Lower leg skin (tissue), 4 donors: ENCODE data around the gene TNIP1. TPM values are rescaled to one million over a fixed set of nuclear protein-coding genes. Genes with fewer than 3 reads are reported as not detected.
A peak's percentile ranks its signal among the peaks of the same experiment; 100 is the strongest.

Source experiments
- DNase-seq, 2 donors: peaks; one replicate each; pipeline ENCODE4 v3.0.0-alpha.2; 2019; ENCODE audit warnings: low spot score in 2 of 2
- H3K4me3 ChIP-seq: fragments of 200-600 bp; sonication (generic); 2 replicates; pipeline ENCODE4 v1.5.1; 2017; ENCODE audit warnings: mild to moderate bottlenecking, low read depth; ENCODE audit not compliant: poor library complexity, severe bottlenecking
- POLR2A ChIP-seq, 2 donors: fragments of 450-650 bp; IDR thresholded peaks; one replicate each; pipeline ENCODE4 v1.6.1; 2016 to 2017; ENCODE audit warnings: antibody characterized with exemption in 2 of 2, mild to moderate bottlenecking in 1 of 2, moderate library complexity in 1 of 2
- WGBS, 2 donors: methylation state at CpG; one replicate each; pipeline ENCODE4 v1.1.5; 2018; 5-methylcytosine and 5-hydroxymethylcytosine counted together
- intact Hi-C: fragments of 100-400 bp; cut with DNase I; formaldehyde crosslinking; loops from one replicate; pipeline ENCODE4 v1.15.0; 2023; ENCODE audit warnings: low total_unique reads
- total RNA-seq, 4 donors: library from RNA; depleted of rRNA; stranded (reverse); fragments of >200 nt; gene quantifications; one replicate each; pipeline ENCODE4 v1.1.0, GENCODE V29; 2016
- TF ChIP-seq, protein P1 (sequence below), 3 donors: fragments of 450-650 bp; IDR thresholded peaks; one replicate each; pipeline ENCODE4 v1.5.1; 2016; ENCODE audit warnings: antibody characterized with exemption in 3 of 3, mild to moderate bottlenecking in 3 of 3, moderate library complexity in 2 of 3

TNIP1 gene
- total RNA-seq, 4 donors from 2014 or later, result 91.2 to 123 (median 98.1) TPM

DNA sequence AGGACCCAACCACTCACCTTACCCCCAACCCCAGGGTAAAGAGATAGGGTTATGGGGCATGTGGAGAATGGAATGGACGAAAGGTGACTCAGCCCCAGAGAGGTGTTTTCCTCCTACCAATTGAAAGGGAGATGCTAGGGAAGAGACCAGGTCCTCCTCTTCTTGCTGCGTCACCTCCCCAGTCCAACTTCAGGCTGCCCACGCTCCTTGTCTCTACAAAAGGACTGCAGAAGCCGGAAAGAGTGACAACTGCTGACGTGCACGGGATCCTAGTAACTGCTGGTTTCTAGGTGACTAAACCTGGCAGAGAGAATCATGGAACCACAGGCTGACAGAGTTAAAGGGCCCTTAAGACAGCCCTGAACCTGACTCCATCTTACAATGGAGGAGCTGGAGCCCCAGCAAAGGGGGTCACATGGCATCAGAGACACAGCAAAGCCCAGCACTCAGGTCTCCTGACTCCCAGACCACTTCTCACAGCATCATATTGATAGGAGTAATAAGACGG, 58.3 kb downstream of the TNIP1 start:
- intact Hi-C loops, result no loop called here
- TF ChIP-seq POLR2A (IDR thresholded peaks at IDR 0.05), result no peak
- TF ChIP-seq, protein P1, sequence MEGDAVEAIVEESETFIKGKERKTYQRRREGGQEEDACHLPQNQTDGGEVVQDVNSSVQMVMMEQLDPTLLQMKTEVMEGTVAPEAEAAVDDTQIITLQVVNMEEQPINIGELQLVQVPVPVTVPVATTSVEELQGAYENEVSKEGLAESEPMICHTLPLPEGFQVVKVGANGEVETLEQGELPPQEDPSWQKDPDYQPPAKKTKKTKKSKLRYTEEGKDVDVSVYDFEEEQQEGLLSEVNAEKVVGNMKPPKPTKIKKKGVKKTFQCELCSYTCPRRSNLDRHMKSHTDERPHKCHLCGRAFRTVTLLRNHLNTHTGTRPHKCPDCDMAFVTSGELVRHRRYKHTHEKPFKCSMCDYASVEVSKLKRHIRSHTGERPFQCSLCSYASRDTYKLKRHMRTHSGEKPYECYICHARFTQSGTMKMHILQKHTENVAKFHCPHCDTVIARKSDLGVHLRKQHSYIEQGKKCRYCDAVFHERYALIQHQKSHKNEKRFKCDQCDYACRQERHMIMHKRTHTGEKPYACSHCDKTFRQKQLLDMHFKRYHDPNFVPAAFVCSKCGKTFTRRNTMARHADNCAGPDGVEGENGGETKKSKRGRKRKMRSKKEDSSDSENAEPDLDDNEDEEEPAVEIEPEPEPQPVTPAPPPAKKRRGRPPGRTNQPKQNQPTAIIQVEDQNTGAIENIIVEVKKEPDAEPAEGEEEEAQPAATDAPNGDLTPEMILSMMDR (IDR thresholded peaks at IDR 0.05), result no peak
- peak overlapping the region; percentile 64 for H3K4me3 ChIP-seq
- no peak for DNase-seq
- 53 to 58% methylated on average over 7 of the region's 7 CpGs for WGBS, 2 donors

DNA sequence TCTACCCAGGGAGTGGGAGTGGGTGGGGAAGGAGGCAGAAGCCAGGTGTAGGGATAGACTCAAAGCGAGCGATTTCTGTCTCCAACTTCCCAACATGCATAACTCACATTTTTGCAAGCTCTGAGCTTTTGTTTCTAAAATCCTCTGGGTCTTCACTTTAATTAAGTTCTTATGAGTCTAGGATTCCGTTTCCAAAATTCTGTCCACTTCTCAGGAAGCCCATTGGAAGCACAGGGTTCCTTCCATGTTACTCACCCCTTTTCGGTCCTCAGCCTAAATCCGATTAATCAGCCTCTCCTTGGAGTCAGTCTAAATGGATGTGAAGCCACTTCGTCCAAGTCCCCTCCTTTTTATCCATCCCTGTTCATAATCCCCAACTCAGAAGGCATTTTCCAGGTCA, 59.1 kb downstream of the TNIP1 start:
- DNase-seq, result no peak
- TF ChIP-seq, protein P1 (IDR thresholded peaks at IDR 0.05), result no peak
- no peak for TF ChIP-seq POLR2A (IDR thresholded peaks at IDR 0.05)
- WGBS, 2 donors, result 56 to 80% methylated on average over 6 of the region's 6 CpGs
- intact Hi-C loops, result no loop called here
- peak overlapping the region; percentile 64 for H3K4me3 ChIP-seq

DNA sequence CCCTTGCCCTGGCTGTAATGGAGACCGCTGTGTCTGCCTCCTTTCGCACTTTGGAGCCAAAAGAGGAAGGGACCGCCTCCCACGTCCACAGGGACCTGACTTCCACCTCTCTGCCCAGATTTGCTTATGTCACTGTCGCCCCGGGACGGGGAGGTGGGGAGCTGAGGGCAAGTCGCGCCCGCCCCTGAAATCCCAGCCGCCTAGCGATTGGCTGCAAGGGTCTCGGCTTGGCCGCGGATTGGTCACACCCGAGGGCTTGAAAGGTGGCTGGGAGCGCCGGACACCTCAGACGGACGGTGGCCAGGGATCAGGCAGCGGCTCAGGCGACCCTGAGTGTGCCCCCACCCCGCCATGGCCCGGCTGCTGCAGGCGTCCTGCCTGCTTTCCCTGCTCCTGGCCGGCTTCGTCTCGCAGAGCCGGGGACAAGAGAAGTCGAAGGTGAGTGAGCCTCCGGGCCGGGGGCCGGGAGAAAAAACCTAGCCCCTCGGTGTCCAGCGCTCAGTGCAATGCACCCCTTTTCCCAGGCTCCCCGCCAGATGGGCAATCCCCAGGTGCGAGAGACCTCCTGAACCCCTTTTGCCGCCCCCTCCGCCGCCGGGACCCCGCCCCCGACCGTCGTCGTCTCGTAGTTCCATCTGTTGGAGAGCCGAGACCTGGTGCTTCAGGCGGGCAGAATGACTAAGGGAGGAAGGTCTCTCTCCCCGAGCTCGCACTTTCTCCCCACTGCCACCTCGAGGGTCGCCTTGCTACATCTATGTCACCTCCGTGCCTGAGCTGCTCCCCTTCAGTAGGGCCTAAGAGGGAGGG, 60.3 kb downstream of the TNIP1 start, which contains the start of gene GPX3:
Gene GPX3, plus strand, starts transcription at position 288 of the 807 bp plus-strand sequence. Its CDS starts 64 bp downstream, at position 352.
- WGBS, 2 donors, result 4 to 9% methylated on average over 29 to 53 of the region's 54 CpGs
- peak; percentile 93 to 99 for DNase-seq
- intact Hi-C loops, result no loop called here
- TF ChIP-seq, protein P1 (IDR thresholded peaks at IDR 0.05), result no peak
- TF ChIP-seq POLR2A (IDR thresholded peaks at IDR 0.05), result peak in 1 of 2 donors; percentile 96
- peak within 1 kb of the TSS; percentile 64 for H3K4me3 ChIP-seq

DNA sequence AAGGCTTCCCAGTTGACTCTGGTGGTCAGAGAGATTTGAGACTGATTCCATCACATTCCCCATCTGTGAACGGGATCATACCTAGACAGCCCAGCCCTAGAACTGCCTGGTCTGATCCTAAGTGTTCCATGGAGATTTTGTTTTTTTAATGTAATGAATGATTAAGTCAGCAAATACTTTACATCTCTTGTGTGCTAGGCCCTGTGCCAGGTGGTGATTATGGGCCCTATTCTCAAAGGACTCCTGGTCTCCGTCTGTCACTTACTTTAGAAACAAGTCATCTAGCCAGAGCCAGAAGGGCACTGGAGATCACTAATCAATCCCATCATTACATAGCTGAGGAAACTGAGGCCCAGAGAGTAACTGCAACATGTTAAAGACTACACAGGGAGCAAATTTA, 61.5 kb downstream of the TNIP1 start:
- no peak for DNase-seq
- no peak overlapping the region for H3K4me3 ChIP-seq
- TF ChIP-seq, protein P1 (IDR thresholded peaks at IDR 0.05), result no peak
- no peak for TF ChIP-seq POLR2A (IDR thresholded peaks at IDR 0.05)
- intact Hi-C loops, result no loop called here
- WGBS, 2 donors, result 74 to 75% methylated on average over 2 of the region's 2 CpGs

DNA sequence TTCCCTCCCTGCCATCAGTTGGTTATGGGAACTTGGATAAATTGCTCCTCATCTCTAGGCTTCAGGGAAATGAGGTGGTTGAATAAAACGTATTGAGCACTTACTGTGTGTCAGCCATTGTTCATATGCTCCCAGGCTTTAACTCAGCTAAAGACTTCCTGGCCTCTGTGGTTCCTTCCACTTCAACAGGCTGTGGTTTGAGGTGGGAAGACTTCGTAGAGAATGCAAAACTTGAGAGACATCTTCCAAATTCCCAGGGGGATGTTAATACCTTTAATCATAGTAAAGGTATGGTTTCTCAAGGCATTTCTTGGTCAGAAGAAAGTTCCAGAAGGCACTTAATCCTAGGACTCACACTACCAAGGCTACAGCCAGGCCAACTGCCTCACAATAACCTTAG, 62.0 kb downstream of the TNIP1 start:
- intact Hi-C loops, result no loop called here
- H3K4me3 ChIP-seq, result no peak overlapping the region
- TF ChIP-seq, protein P1 (IDR thresholded peaks at IDR 0.05), result no peak
- TF ChIP-seq POLR2A (IDR thresholded peaks at IDR 0.05), result no peak
- 83 to 86% methylated on average over 2 of the region's 2 CpGs for WGBS, 2 donors
- peak in 1 of 2 donors; percentile 18 for DNase-seq
